ENCODE data around the gene IGSF21.

Gene IGSF21

GRCh38 chr1:18203645-18204044 is 96.0 kb downstream of the IGSF21 start:
- H3K27ac ChIP-seq: no peak overlapping the region

GRCh38 chr1:18204575-18204974 is 97.0 kb downstream of the IGSF21 start:
- no peak for TF ChIP-seq ZFX (IDR thresholded peaks at IDR 0.05)
- no peak overlapping the region for H3K27ac ChIP-seq

More at GRCh38 chr1:18203645-18204044, 96.0 kb downstream of the IGSF21 start:
- no peak for TF ChIP-seq ZFX (IDR thresholded peaks at IDR 0.05)
- no peak for TF ChIP-seq CTCF (conservative IDR thresholded peaks at IDR 0.05)

GRCh38 chr1:18205319-18205718 is 97.7 kb downstream of the IGSF21 start:
- no peak overlapping the region for H3K27ac ChIP-seq
- no peak for TF ChIP-seq ZFX (IDR thresholded peaks at IDR 0.05)
- TF ChIP-seq CTCF (conservative IDR thresholded peaks at IDR 0.05): no peak

GRCh38 chr1:18211764-18212163 is 104.2 kb downstream of the IGSF21 start:
- no peak overlapping the region for H3K27ac ChIP-seq

GRCh38 chr1:18217398-18218043 is 109.9 kb downstream of the IGSF21 start:
- TF ChIP-seq CTCF (conservative IDR thresholded peaks at IDR 0.05) (peak; percentile 49), ZFX (IDR thresholded peaks at IDR 0.05) (no peak)
- no peak overlapping the region for H3K27ac ChIP-seq

More at GRCh38 chr1:18211764-18212163, 104.2 kb downstream of the IGSF21 start:
- TF ChIP-seq ZFX (IDR thresholded peaks at IDR 0.05): no peak
- no peak for TF ChIP-seq CTCF (conservative IDR thresholded peaks at IDR 0.05)

DNA sequence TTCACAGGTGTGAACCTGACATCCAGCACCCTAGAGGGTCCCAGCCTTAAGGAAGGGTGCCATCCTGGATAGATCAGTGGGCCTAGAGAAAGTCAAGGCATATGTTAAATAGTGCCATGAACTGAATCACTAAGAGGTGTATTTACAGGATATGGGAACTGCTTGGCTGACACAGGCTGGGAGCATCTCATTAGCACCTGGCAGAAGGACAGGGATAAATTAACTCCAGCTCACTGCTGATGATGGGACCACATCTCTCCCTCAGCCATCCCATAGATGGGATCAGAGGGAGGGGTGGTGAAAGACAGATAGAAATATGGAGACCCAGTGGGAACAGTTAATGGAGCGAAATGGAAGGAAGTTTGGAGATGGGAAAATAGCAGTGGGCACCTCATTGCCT is 122.0 kb downstream of the IGSF21 start:
- no peak overlapping the region for H3K27ac ChIP-seq
- TF ChIP-seq ZFX (IDR thresholded peaks at IDR 0.05) (no peak), CTCF (conservative IDR thresholded peaks at IDR 0.05) (no peak)

DNA sequence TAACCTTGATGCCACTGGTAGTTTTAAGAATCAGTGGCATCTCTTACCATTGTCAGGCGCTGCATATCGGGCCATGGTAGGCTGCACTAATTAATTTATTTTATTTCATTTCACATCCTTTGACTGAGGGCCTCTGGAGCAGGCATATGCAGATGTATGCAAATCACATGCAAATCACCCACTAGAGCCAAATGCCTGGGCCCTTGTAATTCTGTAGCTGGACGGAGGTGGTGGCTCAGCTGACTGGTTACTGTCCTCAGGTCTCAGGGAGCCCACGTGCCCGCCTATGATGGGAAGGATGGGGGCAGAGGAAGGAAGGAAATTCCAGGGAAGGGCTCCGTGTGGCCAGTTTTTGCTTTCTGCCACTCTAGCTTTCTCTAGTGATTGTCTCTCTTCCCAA is 122.7 kb downstream of the IGSF21 start:
- TF ChIP-seq CTCF (conservative IDR thresholded peaks at IDR 0.05) (no peak), ZFX (IDR thresholded peaks at IDR 0.05) (no peak)
- H3K27ac ChIP-seq: no peak overlapping the region

- TF ChIP-seq ZFX (IDR thresholded peaks at IDR 0.05) (no peak), CTCF (conservative IDR thresholded peaks at IDR 0.05) (no peak)
Observed at GRCh38 chr1:18230840-18231239, 123.2 kb downstream of the IGSF21 start.

More at GRCh38 chr1:18230840-18231239, 123.2 kb downstream of the IGSF21 start:
- no peak overlapping the region for H3K27ac ChIP-seq
